Neural cell (in vitro differentiated cells): Measurements from ENCODE around the gene WFDC2. TPM values are rescaled to one million over a fixed set of nuclear protein-coding genes. Genes with fewer than 3 reads are reported as not detected.

Experiments
- H2AFZ ChIP-seq: fragments of 200-600, 300-800 bp; sonication (generic), shearing (Covaris generic); 2 replicates; pipeline ENCODE4 v1.6.0; 2014; ENCODE audit warnings: low read depth, mild to moderate bottlenecking, antibody characterized with exemption, low read length, moderate library complexity
- H3F3A ChIP-seq: fragments of 200-600 bp; shearing (Covaris generic); 2 replicates; pipeline ENCODE4 v1.6.1; 2016; ENCODE audit warnings: mild to moderate bottlenecking, moderate library complexity, mixed read lengths, antibody characterized with exemption, low read length; ENCODE audit not compliant: insufficient read depth, poor library complexity, severe bottlenecking
- H3K27ac ChIP-seq: fragments of 200-600, 300-800 bp; sonication (generic), shearing (Covaris generic); 2 replicates; pipeline ENCODE4 v1.5.1; 2014; ENCODE audit warnings: mild to moderate bottlenecking, low read length, moderate library complexity
- H3K27me3 ChIP-seq: fragments of 300-800, 200-600 bp; sonication (generic), shearing (Covaris generic); 2 replicates; pipeline ENCODE4 v1.6.0; 2014; ENCODE audit warnings: mild to moderate bottlenecking, low read depth, low read length, moderate library complexity; ENCODE audit not compliant: insufficient read depth
- H3K36me3 ChIP-seq: fragments of 300-800, 200-600 bp; sonication (generic), shearing (Covaris generic); 2 replicates; pipeline ENCODE4 v1.5.1; 2014; ENCODE audit warnings: mild to moderate bottlenecking, antibody characterized with exemption, low read length, moderate library complexity; ENCODE audit not compliant: insufficient read depth
- H3K4me2 ChIP-seq: fragments of 300-800, 200-600 bp; sonication (generic), shearing (Covaris generic); 2 replicates; pipeline ENCODE4 v1.6.0; 2014; ENCODE audit warnings: mild to moderate bottlenecking, low read length
- H3K4me3 ChIP-seq: fragments of 300-800, 200-600 bp; sonication (generic), shearing (Covaris generic); 2 replicates; pipeline ENCODE4 v1.5.1; 2014; ENCODE audit warnings: mild to moderate bottlenecking, low read length, moderate library complexity
- H3K79me2 ChIP-seq: fragments of 200-600 bp; shearing (Covaris generic); replicated peaks from 2 replicates; pipeline ENCODE4 v1.6.0; 2014; ENCODE audit warnings: mild to moderate bottlenecking, low read length, moderate library complexity; ENCODE audit not compliant: insufficient read depth
- H3K9ac ChIP-seq: fragments of 300-800, 200-600 bp; sonication (generic), shearing (Covaris generic); 2 replicates; pipeline ENCODE4 v1.6.1; 2016; ENCODE audit warnings: mild to moderate bottlenecking, low read length, mixed read lengths
- H3K9me2 ChIP-seq: fragments of 200-600 bp; shearing (Covaris generic); 2 replicates; pipeline ENCODE4 v1.6.1; 2016; ENCODE audit warnings: mild to moderate bottlenecking, low read length, mixed read lengths; ENCODE audit not compliant: insufficient read depth
- H3K9me3 ChIP-seq: fragments of 200-600, 300-800 bp; sonication (generic), shearing (Covaris generic); 2 replicates; pipeline ENCODE4 v1.6.1; 2016; ENCODE audit warnings: mild to moderate bottlenecking, mixed run types, low read length, moderate library complexity, mixed read lengths
- H4K20me1 ChIP-seq: fragments of 200-600 bp; shearing (Covaris generic); 2 replicates; pipeline ENCODE4 v1.6.1; 2016; ENCODE audit warnings: mild to moderate bottlenecking, mixed run types; ENCODE audit not compliant: insufficient read depth
- CTCF ChIP-seq: fragments of 450-650 bp; IDR thresholded peaks from 2 replicates; pipeline ENCODE4 v1.5.1; 2014; ENCODE audit warnings: antibody characterized with exemption, mild to moderate bottlenecking, moderate library complexity; ENCODE audit not compliant: poor library complexity, severe bottlenecking
- EP300 ChIP-seq: fragments of 450-650 bp; conservative IDR thresholded peaks from 2 replicates; pipeline ENCODE4 v1.6.1; 2014; ENCODE audit warnings: antibody characterized with exemption, mild to moderate bottlenecking, moderate library complexity; ENCODE audit not compliant: poor library complexity, severe bottlenecking
- EZH2 ChIP-seq: fragments of 200-600, 300-800 bp; shearing (Covaris generic), sonication (generic); IDR thresholded peaks from 2 replicates; pipeline ENCODE4 v1.6.1; 2014; ENCODE audit warnings: antibody characterized with exemption, low read length, borderline replicate concordance, mild to moderate bottlenecking; ENCODE audit not compliant: insufficient read depth, poor library complexity, severe bottlenecking
- MXI1 ChIP-seq: fragments of 450-650 bp; conservative IDR thresholded peaks from 2 replicates; pipeline ENCODE4 v1.6.1; 2014; ENCODE audit warnings: antibody characterized with exemption, mild to moderate bottlenecking; ENCODE audit not compliant: poor library complexity, severe bottlenecking
- POLR2AphosphoS5 ChIP-seq: IDR thresholded peaks from 2 replicates; pipeline ENCODE4 v1.6.1; 2012
- RAD21 ChIP-seq: fragments of 450-650 bp; conservative IDR thresholded peaks from 2 replicates; pipeline ENCODE4 v1.6.1; 2014; ENCODE audit warnings: antibody characterized with exemption, mild to moderate bottlenecking, moderate library complexity
- REST ChIP-seq: IDR thresholded peaks from 2 replicates; pipeline ENCODE4 v1.6.1; 2012; ENCODE audit warnings: borderline replicate concordance
- SMC3 ChIP-seq: fragments of 450-650 bp; conservative IDR thresholded peaks from 2 replicates; pipeline ENCODE4 v1.6.1; 2014; ENCODE audit warnings: antibody characterized with exemption, mild to moderate bottlenecking, moderate library complexity; ENCODE audit not compliant: poor library complexity
- TAF1 ChIP-seq: IDR thresholded peaks from 2 replicates; pipeline ENCODE4 v1.6.1; 2012; ENCODE audit warnings: low read depth
- polyA plus RNA-seq: library from polyadenylated mRNA; depleted of rRNA; stranded (reverse); fragments of >200 nt; gene quantifications from 2 replicates; pipeline ENCODE4 v1.2.3, GENCODE V29; 2014

Gene WFDC2
- polyA plus RNA-seq, 1 donor from 2014 or later = not detected

GRCh38 chr20:45456632-45457031 is 12.9 kb upstream of the WFDC2 start:
- no peaks in the 10 kb centered on the region for H3K79me2 ChIP-seq
- no peak overlapping the region for H3K4me2 ChIP-seq
- peak; percentile 49 for TF ChIP-seq CTCF
- TF ChIP-seq SMC3 = peak; percentile 32
- TF ChIP-seq EZH2 = no peak
- H3K36me3 ChIP-seq = no peaks in the 10 kb centered on the region
- no peak overlapping the region for H3K4me3 ChIP-seq
- H3K9ac ChIP-seq = no peak overlapping the region
- no peaks in the 10 kb centered on the region for H3F3A ChIP-seq
- H3K27me3 ChIP-seq = no peaks in the 10 kb centered on the region
- no peak overlapping the region for H2AFZ ChIP-seq
- no peak overlapping the region for H3K27ac ChIP-seq
- no peaks in the 10 kb centered on the region for H3K9me2 ChIP-seq
- H4K20me1 ChIP-seq = no peaks in the 10 kb centered on the region
- H3K9me3 ChIP-seq = no peaks in the 10 kb centered on the region

- Histone ChIP-seq H4K20me1 (no peaks in the 10 kb centered on the region), H3K4me3 (no peak overlapping the region), H3K79me2 (no peaks in the 10 kb centered on the region), H3K9ac (no peak overlapping the region), H3F3A (no peaks in the 10 kb centered on the region), H3K27me3 (no peaks in the 10 kb centered on the region), H3K4me2 (no peak overlapping the region), H3K36me3 (no peaks in the 10 kb centered on the region), H2AFZ (no peak overlapping the region), H3K27ac (no peak overlapping the region), H3K9me2 (no peaks in the 10 kb centered on the region), H3K9me3 (no peaks in the 10 kb centered on the region)
- TF ChIP-seq RAD21 (no peak), POLR2AphosphoS5 (no peak), REST (no peak), TAF1 (no peak), EZH2 (no peak), CTCF (no peak), EP300 (no peak), SMC3 (no peak), MXI1 (no peak)
Measured at GRCh38 chr20:45459606-45460005, 9.9 kb upstream of the WFDC2 start.
